GM12872 (cell line): Measurements from ENCODE around the gene ABCG5.

ENCODE experiments used
- TF ChIP-seq, protein P1 (sequence below): IDR thresholded peaks from 3 replicates; pipeline ENCODE4 v1.5.1; 2011; ENCODE audit warnings: low read depth, mild to moderate bottlenecking, low read length, moderate library complexity; ENCODE audit not compliant: insufficient read depth

ABCG5 gene

DNA sequence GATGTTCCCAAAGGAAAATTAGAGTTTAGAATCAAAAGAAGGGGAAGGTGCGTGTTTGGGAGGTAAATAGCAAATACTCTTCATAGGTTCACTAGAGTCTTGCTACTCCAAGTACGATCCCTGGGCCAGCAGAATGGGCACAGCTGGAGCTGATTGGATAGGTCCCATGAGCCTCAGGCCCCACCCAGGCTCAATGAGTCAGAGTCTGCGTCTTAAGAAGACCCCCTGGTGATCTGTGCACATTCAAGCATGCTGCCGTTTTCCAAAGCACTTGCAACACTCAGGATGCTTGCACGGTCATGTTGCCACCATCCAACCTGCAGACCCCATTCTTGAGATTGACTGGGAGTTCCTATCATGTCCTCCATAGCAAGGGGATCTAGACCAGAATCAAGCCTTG is 40.6 kb upstream of the ABCG5 start:
- TF ChIP-seq, protein P1, sequence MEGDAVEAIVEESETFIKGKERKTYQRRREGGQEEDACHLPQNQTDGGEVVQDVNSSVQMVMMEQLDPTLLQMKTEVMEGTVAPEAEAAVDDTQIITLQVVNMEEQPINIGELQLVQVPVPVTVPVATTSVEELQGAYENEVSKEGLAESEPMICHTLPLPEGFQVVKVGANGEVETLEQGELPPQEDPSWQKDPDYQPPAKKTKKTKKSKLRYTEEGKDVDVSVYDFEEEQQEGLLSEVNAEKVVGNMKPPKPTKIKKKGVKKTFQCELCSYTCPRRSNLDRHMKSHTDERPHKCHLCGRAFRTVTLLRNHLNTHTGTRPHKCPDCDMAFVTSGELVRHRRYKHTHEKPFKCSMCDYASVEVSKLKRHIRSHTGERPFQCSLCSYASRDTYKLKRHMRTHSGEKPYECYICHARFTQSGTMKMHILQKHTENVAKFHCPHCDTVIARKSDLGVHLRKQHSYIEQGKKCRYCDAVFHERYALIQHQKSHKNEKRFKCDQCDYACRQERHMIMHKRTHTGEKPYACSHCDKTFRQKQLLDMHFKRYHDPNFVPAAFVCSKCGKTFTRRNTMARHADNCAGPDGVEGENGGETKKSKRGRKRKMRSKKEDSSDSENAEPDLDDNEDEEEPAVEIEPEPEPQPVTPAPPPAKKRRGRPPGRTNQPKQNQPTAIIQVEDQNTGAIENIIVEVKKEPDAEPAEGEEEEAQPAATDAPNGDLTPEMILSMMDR = no peak

DNA sequence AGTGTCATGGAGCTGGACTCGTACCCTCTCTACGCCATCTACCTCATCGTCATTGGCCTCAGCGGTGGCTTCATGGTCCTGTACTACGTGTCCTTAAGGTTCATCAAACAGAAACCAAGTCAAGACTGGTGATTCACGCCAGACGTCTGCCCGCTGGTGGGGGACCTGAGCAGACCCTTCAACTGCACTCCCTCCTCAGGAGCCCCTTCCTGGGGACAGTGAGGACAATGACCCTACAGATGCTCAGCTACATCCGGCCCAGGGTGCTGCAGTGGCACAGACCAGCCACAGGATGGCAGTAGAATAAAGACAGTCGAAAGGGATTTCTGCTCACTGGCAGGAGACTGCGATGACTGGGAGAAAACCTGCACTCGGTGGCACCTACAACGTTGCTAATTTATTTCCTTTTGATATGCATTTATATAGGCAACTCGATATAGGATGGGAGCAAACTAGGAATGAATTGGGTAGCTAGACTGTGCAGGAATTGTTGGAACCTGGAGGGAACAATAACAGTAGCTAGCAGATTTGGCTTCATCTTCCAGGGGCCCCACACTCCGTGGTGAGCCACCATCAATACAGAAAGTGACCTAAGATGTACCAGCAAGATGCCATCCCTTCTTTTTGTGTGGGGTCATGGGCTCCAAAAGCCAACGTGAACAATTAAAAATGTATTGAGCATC is 39.3 kb upstream of the ABCG5 start:
- TF ChIP-seq, protein P1 = peak; percentile 98

DNA sequence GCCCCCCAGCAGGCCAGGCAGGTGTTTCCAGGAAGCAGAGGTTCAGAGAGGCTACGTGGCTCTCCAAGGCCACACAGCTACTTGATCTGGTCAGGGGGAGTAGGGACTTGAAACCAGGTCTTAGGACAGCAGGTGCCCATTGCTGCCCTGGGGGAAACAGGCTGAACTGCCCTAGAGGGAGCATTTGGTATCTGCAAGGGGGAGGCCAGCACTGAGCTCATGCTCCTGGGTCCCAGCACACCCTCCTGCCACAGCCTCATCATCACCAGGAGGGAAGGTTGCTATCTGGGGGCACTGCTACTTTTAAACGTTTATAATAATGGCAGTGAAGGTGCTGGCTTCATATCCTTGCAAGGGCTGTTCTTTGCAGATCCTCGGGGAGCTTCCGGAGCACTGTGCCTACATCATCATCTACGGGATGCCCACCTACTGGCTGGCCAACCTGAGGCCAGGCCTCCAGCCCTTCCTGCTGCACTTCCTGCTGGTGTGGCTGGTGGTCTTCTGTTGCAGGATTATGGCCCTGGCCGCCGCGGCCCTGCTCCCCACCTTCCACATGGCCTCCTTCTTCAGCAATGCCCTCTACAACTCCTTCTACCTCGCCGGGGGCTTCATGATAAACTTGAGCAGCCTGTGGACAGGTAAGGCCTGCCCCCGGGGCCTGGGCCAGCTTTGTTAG is 36.3 kb upstream of the ABCG5 start:
- TF ChIP-seq, protein P1 = 0 out of 3 replicates have a peak, but pooled peaks have one; percentile 7

DNA sequence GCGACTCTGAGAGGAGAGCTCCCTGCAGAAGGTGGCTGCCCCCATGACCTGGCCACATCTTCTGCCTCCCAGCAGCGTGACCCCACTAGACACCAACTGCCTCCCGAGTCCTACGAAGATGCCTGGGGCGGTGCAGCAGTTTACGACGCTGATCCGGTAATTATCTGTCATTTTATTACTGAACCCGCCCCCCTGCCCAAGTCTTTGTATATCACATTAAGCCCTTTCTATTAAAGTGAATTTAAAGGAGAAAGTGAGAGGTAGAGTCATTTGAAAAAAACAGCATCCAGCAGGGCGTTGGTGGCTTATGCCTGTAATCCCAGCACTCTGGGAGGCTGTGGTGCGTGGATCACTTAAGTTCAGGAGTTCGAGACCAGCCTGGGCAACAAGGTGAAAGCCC is 33.5 kb upstream of the ABCG5 start:
- TF ChIP-seq, protein P1 = no peak

DNA sequence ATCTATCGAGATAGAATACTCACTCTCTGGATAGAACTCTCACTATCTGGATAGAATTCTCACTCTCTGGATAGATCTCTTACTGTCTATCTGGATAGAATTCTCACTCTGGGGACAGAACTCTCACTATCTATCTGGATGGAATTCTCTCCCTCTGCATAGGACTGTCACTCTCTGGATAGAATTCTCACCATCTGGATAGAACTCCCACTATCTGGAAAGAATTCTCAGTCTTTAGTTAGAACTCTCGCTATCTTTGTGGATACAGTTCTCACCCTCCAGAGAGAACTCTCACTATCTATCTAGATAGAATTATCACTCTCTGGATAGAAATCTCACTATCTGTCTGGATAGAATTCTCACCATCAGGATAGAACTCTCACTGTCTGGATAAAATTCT is 16.7 kb upstream of the ABCG5 start:
- TF ChIP-seq, protein P1 = no peak

DNA sequence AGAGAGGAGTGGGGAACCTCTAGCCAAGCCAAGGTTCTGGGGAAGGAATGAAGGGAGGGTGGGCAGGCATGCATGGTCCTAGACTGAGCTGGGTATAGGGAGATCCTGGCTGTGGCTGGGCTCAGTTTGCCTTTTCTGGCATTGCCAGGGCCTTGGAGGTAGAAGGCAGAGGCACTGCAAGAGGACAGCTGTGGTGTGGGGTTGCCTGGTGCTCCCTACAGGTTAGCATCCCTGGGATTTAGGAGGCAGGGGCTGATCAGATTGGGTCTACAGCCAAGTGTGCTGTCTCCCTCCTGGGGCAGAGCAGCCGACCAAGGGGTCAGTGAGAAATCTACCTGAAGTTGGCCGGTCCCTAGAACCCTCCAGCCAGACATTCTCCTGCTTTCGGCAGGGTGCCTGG is 16.0 kb upstream of the ABCG5 start:
- TF ChIP-seq, protein P1 = no peak

DNA sequence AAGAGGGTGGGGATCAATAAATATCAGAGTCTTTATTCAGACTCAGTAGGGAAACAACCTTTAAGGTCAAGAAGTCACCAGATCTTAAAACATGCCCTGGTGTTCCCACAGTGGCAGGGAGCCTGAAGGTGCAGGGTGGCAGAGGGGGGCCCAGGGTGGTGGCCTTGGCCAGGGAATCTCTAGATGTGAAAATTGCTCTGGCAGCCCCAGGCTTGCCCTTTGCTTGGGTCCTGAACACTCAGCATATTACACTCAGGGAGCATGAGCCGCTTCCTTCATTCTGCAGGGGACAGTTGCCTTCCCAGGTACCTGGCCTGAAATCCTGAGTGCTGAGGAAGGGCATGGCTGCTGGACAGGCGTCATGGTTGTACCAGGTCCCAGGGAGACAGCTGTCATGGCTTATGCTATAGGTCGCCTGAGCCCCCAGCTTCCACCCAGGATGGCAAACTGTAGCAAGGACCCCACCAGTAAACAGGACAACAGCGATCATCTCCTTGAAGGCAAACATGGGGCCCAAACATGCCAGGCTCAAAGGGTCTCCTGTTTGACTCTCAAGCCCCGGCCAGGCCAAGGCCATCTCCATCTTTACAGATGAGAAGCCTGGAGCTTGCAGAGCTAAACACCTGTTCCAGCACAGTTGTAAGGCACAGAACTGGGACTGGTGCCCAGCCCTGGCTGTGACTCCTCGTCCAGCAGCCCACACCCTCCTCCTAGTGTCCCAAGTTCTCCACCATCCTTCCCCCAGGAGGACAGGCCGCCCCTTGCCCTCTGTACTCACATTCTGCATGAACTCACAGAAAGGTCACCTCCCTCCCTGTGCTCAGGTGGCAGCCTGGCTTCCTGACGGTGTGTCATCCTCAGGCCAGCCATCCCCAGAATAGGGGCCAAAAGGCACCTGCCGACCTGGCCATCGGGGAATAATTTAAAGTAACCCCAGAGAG is 14.8 kb upstream of the ABCG5 start:
- TF ChIP-seq, protein P1 = no peak
